GM18951 (cell line): ENCODE measurements around the gene MADCAM1.

ENCODE experiments used
- POLR2A ChIP-seq: IDR thresholded peaks from 4 replicates; pipeline ENCODE4 v1.6.1; 2011; ENCODE audit warnings: mild to moderate bottlenecking; ENCODE audit not compliant: insufficient read length, insufficient read depth; ENCODE audit errors: extremely low read depth
- in situ Hi-C: fragments of 300-500 bp; cut with MboI; formaldehyde crosslinking; loops from one replicate; pipeline ENCODE4 v1.12.0; 2022; ENCODE audit warnings: low sequenced_read_pairs, mixed read lengths, inconsistent platforms; ENCODE audit not compliant: unreplicated experiment

The MADCAM1 gene

GRCh38 chr19:498511-498891, 2.2 kb downstream of the MADCAM1 start:
- in situ Hi-C loops = no loop called here
- TF ChIP-seq POLR2A = no peak

- TF ChIP-seq POLR2A = no peak
- in situ Hi-C loops = no loop called here
These were observed 2.8 kb downstream of the MADCAM1 start for GRCh38 chr19:498977-499623.

GRCh38 chr19:501646-502045, 5.4 kb downstream of the MADCAM1 start:
- in situ Hi-C loops = no loop called here
- TF ChIP-seq POLR2A = no peak

- no peak for TF ChIP-seq POLR2A
- in situ Hi-C loops = no loop called here
These were observed 8.3 kb downstream of the MADCAM1 start for GRCh38 chr19:504616-505015.

- TF ChIP-seq POLR2A = peak; percentile 56
- in situ Hi-C loops = no loop called here
These were observed 10.4 kb downstream of the MADCAM1 start for GRCh38 chr19:506404-507285.

GRCh38 chr19:507286-508203, 11.3 kb downstream of the MADCAM1 start, which contains the start of gene TPGS1:
Gene TPGS1 (plus strand): TSS chr19:507497. CDS start chr19:507507, 10 bp downstream.
- in situ Hi-C loops = no loop called here
- peak; percentile 53 for TF ChIP-seq POLR2A

- in situ Hi-C loops = no loop called here
- no peak for TF ChIP-seq POLR2A
These were observed 12.2 kb downstream of the MADCAM1 start for GRCh38 chr19:508204-509150.

- in situ Hi-C loops = no loop called here
- TF ChIP-seq POLR2A = no peak
These were observed 14.4 kb downstream of the MADCAM1 start for GRCh38 chr19:510606-511100.

GRCh38 chr19:511101-511851, 15.0 kb downstream of the MADCAM1 start:
- in situ Hi-C loops = no loop called here
- peak; percentile 44 for TF ChIP-seq POLR2A

GRCh38 chr19:512547-513365, 16.5 kb downstream of the MADCAM1 start:
- no peak for TF ChIP-seq POLR2A

More at GRCh38 chr19:512547-513365, 16.5 kb downstream of the MADCAM1 start:
- in situ Hi-C loops = no loop called here
